DMS53 treated with DMSO at 0.1 percent for 48 hours (cell line): ENCODE results near the gene EMC1.
"Not testable (repeated sequence)": the region's sequence is repeated elsewhere in the genome, so short reads cannot be mapped to it uniquely, and the experiment has no call there.

ENCODE experiments used
- DNase-seq: peaks from one replicate; lab custom pipeline; 2025; ENCODE audit not compliant: unreplicated experiment; lab: John Stamatoyannopoulos, UW

The EMC1 gene

GRCh38 chr1:19251305-19252196 lies at the start of gene EMC1, which contains the start of gene MRTO4:
Gene EMC1, minus strand, starts transcription at chr1:19251524. Its CDS starts 15 bp downstream, at chr1:19251509.
Gene MRTO4, plus strand, starts transcription at chr1:19251805. Its CDS starts 31 bp downstream, at chr1:19251836.
- DNase-seq, result peak; percentile 71

- no peak for DNase-seq
Measured at GRCh38 chr1:19300211-19300610, 48.9 kb upstream of the EMC1 start.

GRCh38 chr1:19294638-19295037 lies 43.3 kb upstream of the EMC1 start:
- DNase-seq, result no peak

- no peak for DNase-seq
Measured at GRCh38 chr1:19289244-19289643, 37.9 kb upstream of the EMC1 start.

- peak; percentile 68 for DNase-seq
Measured at GRCh38 chr1:19288324-19289241, 37.3 kb upstream of the EMC1 start, which contains the start of gene AKR7A3. Gene AKR7A3, minus strand, starts transcription at chr1:19288770. Its CDS starts 61 bp downstream, at chr1:19288709.

GRCh38 chr1:19287436-19288185 lies 36.3 kb upstream of the EMC1 start:
- peak; percentile 35 for DNase-seq

- not testable (repeated sequence) for DNase-seq
Measured at GRCh38 chr1:19285807-19286206, 34.5 kb upstream of the EMC1 start.

GRCh38 chr1:19285366-19285765 lies 34.0 kb upstream of the EMC1 start:
- DNase-seq, result not testable (repeated sequence)

- DNase-seq, result no peak
Measured at GRCh38 chr1:19284881-19285280, 33.6 kb upstream of the EMC1 start.

- no peak for DNase-seq
Measured at GRCh38 chr1:19283891-19284290, 32.6 kb upstream of the EMC1 start.

GRCh38 chr1:19274636-19275035 lies 23.3 kb upstream of the EMC1 start:
- DNase-seq, result no peak

GRCh38 chr1:19273844-19274531 lies 22.7 kb upstream of the EMC1 start:
- DNase-seq, result not testable (repeated sequence)

GRCh38 chr1:19273106-19273843 lies 22.0 kb upstream of the EMC1 start:
- no peak for DNase-seq

- DNase-seq, result no peak
Measured at GRCh38 chr1:19272064-19272463, 20.7 kb upstream of the EMC1 start.

- not testable (repeated sequence) for DNase-seq
Measured at GRCh38 chr1:19270343-19270730, 19.0 kb upstream of the EMC1 start.

GRCh38 chr1:19269427-19270342 lies 18.4 kb upstream of the EMC1 start:
- peak; percentile 53 for DNase-seq

GRCh38 chr1:19268445-19268844 lies 17.1 kb upstream of the EMC1 start:
- no peak for DNase-seq

- no peak for DNase-seq
Measured at GRCh38 chr1:19262744-19263143, 11.4 kb upstream of the EMC1 start.
